Hematopoietic multipotent progenitor cell treated with erythropoietin and hydrocortisone succinate and interleukin-3 and kit ligand, for 8 days (in vitro differentiated cells): ENCODE data around the gene PLAC8L1.

Experiments used
- DNase-seq: peaks from one replicate; pipeline ENCODE4 v3.0.0-alpha.2; 2015

PLAC8L1 gene

DNA sequence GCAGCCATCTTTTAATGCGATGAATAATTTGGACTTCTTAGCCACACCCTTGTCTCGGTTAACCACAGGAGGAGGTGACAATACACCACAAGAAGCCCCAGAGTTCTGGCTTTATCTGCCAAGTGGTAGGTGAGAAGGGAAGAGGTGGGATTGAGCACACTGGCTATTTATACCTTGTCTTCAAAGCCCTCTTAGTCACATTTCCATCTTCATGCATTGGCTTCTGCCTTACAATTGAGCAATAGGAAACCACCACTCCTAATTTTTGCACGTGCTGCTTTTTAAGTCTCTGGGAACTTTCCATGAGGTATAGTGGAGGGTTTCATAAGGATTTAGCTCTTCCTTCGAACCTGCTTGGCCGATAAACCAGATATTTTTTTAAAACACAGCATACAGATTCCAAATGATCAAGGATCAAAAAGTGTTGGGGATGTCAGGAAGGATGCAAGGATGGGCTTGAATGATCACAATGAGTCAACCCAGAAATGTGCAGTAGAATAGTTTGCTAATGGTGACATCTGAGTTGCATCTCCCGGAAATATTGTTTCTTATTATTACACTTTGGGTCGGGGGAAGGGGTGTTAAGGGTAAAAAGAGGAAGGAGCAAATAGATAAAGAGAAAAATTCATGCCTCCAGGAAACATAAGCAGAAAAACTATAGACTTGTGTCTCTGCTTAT is 25.5 kb downstream of the PLAC8L1 start:
- DNase-seq, result peak; percentile 67

GRCh38 chr5:146078566-146078965 is 26.8 kb downstream of the PLAC8L1 start:
- DNase-seq, result no peak

- DNase-seq, result no peak
These were observed 28.9 kb downstream of the PLAC8L1 start for GRCh38 chr5:146076455-146076854.

GRCh38 chr5:146076028-146076427 is 29.3 kb downstream of the PLAC8L1 start:
- peak; percentile 49 for DNase-seq

GRCh38 chr5:146073239-146073900 is 32.0 kb downstream of the PLAC8L1 start:
- no peak for DNase-seq

GRCh38 chr5:146072595-146072994 is 32.8 kb downstream of the PLAC8L1 start:
- DNase-seq, result no peak

DNA sequence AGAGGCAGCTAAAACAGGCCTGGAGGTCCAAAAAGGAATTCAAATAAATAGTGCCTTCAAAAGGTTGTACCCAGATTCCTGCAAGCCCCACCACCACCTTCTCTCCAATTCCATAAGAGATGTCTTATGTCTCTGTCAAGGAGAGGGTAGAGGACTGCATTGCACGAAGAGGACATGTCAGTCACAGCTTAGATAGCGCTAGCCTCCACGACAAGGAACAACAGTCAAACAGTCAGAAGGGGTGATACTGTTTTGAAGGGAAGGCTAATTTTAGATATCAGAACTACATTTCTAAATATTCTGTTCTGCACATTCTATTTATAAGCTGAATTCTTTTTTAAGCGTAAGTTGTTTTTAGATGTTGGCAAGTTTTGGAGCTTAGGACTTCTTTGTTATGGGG is 34.2 kb downstream of the PLAC8L1 start:
- DNase-seq, result no peak

GRCh38 chr5:146070746-146071145 is 34.6 kb downstream of the PLAC8L1 start:
- DNase-seq, result no peak

GRCh38 chr5:146069780-146070099 is 35.6 kb downstream of the PLAC8L1 start:
- no peak for DNase-seq

DNA sequence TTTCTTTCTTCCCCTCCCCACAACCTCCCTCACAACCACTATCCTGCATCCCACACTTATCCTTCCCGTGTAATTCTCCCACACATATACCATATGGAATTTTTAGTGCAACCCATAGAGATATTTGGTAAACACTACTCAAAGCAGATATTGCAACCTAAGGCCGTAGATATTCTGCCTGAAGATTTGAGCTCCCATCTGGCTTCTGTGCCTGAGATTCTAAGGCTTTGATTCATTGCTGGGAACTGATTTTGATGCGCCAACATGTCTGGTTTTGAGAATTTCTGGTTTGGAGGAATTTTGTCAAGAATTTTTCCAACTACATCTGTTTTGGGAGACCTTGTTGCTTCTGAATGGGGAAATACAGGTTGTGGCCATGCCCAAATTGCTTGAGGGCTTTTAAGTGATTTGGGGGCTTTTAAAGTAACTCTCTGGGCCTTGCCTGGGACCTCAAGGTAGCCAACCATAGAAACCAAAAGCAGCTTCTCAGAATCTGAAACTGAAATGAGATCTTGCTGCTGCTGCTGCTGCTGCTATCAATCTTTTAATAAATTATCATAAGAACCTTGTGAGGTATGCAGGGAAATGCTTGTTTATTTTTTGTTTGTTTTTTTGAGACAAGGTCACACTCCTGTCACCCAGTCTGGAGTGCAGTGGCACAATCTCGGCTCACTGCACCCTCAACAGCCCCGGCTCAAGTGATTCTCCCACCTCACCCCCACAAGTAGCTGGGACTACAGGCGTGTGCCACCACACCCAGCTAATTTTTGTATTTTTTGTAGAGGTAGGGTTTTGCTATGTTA is 36.2 kb downstream of the PLAC8L1 start:
- no peak for DNase-seq

DNA sequence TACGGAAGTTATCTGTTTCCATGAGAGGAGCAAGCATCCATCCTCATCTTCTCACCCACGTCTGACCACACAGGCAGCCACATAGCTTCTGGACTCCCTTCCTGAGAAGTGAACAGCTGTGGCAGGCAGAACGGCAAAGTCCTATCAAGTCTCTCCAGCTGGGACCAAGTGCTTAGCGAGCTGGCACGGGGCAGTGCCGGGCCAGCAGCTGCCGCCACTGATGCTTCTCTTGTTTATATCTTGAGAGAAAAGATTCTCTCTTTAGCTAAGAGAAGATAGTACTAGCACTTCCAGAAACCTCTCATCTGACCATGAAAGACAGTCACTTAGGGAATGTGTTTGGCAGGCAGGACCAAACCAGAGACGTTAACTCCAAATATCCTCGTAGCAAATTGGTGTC is 37.2 kb downstream of the PLAC8L1 start:
- DNase-seq, result no peak

DNA sequence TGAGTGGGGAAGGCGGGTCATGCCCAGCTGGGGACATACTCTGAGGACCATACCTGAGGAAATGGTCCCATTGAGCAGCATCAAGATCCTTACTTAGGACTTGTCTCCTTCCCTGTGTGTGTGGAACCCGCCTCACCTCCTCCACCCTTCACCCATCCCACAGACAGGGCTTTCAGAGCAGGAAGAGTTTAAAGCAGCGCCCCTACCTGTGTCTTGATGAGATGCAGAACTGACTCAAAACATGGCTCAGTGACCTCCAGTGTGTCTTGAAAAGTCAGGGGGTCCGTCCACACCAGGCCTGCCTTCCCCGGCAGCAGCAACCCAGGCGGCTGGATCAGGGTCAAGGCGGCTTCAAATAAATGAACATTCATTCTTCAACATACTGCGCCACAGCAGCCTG is 38.4 kb downstream of the PLAC8L1 start:
- DNase-seq, result no peak

- DNase-seq, result no peak
These were observed 45.2 kb downstream of the PLAC8L1 start for GRCh38 chr5:146060221-146060585.

- no peak for DNase-seq
These were observed 45.7 kb downstream of the PLAC8L1 start for GRCh38 chr5:146059460-146060220.

- DNase-seq, result no peak
These were observed 49.9 kb downstream of the PLAC8L1 start for GRCh38 chr5:146055432-146055831.

DNA sequence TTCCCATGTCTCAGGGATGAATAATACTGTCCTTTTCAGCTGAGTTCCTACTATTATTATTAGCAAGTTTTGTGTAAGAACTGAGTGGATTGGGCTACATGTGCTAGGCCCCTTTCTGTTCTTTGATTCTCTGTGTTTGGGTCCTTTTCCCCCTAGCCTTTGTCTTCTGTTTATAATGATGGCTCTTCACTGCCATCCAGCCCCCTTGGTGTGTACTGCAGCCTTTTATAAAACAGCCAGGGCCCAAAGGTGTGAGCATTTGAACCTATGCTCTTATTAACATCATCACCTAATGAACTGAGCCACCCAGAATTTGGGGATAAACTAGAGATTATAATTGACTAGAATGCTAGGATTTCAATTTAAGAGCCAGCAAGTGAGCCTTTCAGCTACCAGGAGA is 52.6 kb downstream of the PLAC8L1 start:
- peak; percentile 40 for DNase-seq

- DNase-seq, result no peak
These were observed 53.7 kb downstream of the PLAC8L1 start for GRCh38 chr5:146051678-146052077.

DNA sequence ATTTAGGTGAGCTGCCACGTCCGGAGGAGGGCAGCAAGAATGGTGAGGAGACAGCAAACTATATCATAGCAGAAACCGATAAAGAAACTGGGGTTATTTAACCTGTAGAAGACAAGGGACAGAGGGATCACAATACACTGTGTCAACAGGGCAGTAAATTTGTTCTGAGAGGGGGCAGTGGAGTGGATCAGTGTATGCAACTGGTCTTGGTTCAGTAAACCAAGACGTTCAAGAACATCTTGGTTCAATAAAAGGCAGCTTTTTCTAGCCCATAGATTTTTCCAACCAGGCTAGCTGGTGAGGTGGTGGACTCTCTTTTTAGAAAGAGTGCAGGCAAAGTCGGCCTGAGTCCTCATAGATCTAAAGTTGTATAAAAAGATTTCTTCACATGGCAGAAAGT is 55.3 kb downstream of the PLAC8L1 start:
- no peak for DNase-seq

GRCh38 chr5:146049704-146050026 is 55.7 kb downstream of the PLAC8L1 start:
- DNase-seq, result no peak

GRCh38 chr5:146048994-146049703 is 56.2 kb downstream of the PLAC8L1 start:
- peak; percentile 86 for DNase-seq

GRCh38 chr5:146047396-146047795 is 58.0 kb downstream of the PLAC8L1 start:
- peak; percentile 81 for DNase-seq

GRCh38 chr5:146043722-146044121 is 61.7 kb downstream of the PLAC8L1 start:
- DNase-seq, result no peak
